GM19372 (cell line): ENCODE data around the gene RRP15.
A peak's percentile ranks its signal among the peaks of the same experiment; 100 is the strongest.
"Not testable (repeated sequence)": the region's sequence is repeated elsewhere in the genome, so short reads cannot be mapped to it uniquely, and the experiment has no call there.

Experiments used
- ATAC-seq: cut with Tn5 transposase; IDR thresholded peaks from one replicate; pipeline ENCODE4 v1.9.1; 2021; ENCODE audit warnings: mild to moderate bottlenecking, low read depth, moderate library complexity; ENCODE audit not compliant: unreplicated experiment

RRP15 gene

DNA sequence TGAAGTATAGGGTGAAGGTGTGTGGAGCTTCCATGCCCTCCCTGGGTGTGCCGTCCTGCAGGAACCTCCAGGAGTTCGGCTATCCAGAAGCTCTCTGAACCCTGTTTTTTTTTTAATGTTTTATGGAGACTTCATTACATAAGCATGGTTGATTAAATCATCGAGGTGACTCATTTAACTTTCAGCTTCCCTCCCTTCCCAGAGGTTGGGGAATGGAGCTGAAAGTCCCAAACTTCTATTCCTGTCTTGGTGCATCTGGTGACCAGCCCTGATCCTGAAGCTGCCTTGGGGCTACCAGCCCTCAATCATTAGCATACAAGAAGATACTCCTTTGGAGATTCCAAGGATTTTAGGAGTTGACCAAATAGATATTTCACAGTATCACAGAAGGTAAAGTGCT is 9.5 kb downstream of the RRP15 start:
- no peak for ATAC-seq

DNA sequence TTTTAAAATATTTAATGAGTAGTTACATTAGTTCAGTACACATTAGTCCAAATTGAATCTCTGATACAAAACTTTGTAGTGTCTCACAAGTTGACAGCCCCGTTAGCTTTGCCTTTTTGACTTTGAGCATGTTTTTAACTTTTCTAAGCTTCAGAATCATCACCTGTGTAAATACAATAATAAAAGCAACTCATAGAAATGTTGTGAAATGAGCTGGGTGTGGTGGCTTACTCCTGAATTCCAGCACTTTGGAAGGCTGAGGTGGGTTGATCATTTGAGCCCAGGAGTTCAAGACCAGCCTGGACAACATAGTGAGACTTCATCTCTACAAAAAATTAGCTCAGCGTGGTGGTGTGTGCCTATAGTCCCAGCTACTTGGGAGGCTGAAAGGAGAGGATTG is 11.1 kb downstream of the RRP15 start:
- ATAC-seq, result no peak

DNA sequence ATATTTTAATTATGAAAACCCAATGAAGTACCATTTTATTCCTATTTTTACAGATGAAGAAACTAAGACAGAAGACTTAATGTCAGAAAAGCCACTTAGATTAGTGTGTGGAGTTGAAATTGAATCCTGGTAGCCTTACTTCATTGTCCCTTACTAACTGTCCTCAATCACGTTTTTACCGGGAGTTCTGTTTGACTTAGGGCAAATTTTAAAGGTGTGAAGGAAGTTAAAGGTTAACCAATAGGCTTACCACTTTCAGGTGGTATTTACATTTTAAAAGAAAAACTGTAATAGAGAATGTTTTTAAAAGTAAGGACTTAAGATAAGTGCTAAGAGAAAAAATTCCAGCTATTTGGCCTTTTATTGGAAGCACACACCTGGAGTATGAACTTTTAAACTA is 12.4 kb downstream of the RRP15 start:
- ATAC-seq, result no peak

DNA sequence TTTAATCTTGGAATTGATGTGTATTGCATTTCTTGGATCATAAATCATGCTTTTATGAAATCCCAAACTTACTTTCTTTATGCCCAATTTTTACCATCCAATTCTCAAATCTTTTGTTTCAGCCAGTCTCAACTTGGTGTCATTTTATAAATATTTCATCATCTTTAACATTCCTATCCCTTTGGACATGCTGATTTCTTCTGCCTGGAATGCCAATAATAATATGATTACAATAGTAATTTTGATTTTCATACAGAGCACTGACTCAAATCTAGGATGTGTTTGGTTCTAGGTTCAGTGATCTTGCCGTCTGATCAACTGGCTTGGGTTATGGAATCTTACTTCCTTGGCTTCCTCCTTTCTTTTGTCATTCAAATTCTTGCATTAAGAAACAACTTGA is 12.8 kb downstream of the RRP15 start:
- ATAC-seq, result no peak

DNA sequence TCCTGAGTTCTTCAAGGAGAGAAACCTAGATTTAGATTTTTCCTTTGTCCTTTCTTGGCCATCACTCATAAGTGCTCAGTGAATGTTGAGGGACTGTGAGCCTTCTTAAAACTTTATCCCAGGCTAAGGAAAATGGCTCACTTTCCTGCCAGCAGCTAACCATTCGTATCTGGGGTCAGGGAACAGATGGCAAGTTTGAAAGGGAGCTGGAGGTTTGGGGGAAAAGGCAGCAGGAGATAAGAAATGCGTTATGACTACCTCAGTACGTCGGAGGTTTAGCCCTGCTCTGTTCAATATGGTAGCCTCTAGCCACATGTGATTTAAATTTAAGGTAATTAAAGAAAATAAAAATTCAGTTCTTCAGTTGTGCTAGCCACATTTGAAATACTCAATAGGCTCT is 13.3 kb downstream of the RRP15 start:
- no peak for ATAC-seq

DNA sequence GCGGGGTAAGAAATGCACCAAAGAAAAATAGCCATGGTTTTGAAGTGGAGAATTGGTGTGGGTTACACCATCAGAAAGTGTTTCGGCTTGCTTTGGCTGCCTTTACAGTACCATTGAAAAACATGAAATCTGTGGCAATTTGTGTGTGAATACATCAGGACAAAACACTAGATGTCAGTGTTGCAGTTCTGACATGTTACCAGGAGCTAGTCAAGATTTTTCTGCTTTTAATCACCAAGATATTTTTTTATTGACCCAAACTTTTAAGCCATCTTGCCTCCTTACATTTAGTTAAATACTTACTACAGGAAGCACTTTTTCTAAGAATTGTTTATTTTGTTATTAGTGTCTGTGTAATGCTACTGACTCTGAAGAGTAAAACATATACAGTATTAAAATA is 14.3 kb downstream of the RRP15 start:
- peak; percentile 52 for ATAC-seq

DNA sequence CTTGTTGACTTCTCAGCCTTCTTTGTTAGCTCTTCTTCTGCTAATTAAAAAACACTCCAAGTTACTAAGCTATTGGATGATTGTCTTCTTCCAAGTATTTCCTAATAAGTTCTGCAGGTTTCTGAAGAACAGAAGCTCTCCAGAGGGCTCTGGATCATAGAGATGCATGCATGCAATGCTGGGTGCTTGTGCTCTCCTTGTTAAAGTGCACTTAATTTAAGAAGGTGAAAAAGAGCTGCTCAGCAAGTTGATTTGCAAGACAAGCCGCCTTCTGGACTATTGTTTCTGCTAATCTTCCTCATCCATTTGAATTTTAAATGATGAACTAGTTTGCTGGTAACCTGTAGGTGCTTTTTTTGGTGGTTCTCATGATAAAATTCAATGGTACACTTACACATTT is 16.1 kb downstream of the RRP15 start:
- ATAC-seq, result no peak

DNA sequence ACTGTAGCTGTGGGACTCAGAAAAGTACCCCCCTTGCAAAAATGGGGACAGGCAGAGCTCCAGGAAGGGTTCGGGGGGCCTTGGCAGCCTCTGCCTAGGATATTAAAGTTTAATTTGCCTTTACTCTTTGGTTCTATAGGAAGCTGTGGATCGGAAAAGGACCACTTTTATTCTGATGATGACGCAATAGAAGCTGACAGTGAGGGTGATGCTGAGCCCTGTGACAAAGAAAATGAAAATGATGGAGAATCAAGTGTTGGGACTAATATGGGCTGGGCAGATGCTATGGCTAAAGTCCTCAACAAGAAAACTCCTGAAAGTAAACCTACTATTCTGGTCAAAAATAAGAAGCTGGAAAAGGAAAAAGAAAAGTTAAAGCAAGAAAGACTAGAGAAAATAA is 17.1 kb downstream of the RRP15 start:
- ATAC-seq, result no peak

DNA sequence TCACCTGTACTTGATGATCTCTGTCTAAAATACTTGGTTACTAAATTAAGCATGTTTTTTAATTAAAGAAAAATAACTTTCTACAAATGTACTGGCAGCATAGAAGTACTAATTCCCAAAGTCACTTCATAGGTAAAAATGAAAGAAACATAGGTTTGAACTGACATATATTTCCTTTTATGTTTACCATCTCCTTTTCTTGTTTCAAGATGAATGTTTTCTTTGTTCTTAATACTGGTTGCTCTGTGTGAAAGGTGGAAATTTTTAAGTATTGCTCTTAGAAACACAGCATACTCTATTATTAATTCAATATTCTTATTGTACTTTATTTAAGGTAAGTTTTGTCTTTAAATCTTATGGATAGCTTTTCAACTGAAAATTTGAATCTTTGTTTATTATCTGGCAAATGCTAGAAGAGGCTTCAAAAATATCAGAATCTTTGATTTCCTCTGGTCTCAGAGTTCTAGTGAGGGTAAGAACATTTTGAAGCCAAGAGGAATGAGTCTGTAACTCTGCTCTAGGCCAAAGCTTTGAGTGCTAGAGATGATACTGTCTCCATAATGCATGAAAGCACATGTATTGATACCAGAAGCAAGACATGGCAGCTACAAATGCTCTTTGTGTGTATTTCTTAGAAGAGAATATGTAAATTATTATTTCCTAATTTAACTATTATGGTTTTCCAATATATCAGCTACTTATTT is 18.2 kb downstream of the RRP15 start:
- no peak for ATAC-seq

DNA sequence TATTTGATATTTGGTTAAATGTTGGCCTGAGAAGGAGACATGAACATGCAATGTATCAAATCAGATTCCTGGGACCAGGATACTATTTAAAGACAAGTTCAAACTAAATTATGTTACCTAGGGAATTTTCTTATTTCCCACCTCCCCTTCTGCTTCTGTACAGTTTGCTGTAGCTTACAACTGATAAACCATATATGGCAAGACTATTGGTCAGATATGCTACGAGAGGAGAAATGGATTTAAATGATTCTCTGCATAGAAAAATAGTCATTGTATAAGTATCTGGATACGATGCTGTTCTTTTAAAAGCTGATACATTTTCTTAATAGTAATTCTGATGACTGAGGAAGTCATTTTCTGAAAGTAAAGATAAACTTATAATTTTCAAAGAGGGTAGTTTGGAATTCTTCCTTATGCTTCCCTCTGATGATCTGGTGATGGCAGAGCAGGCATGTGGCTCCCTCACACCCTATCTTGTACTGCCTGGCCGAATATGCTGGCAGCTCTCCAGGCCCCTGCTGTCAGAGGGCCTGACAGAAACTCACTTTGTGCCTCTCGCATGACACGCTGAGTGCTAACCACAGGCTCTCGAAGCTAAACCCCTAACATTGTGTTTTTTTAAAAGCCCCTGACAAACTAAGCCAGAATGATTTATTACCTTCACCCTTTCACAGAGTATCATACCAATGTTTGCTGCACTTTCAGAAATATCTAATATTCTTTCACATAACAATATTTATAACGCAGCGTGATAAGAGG is 19.4 kb downstream of the RRP15 start:
- ATAC-seq, result no peak

DNA sequence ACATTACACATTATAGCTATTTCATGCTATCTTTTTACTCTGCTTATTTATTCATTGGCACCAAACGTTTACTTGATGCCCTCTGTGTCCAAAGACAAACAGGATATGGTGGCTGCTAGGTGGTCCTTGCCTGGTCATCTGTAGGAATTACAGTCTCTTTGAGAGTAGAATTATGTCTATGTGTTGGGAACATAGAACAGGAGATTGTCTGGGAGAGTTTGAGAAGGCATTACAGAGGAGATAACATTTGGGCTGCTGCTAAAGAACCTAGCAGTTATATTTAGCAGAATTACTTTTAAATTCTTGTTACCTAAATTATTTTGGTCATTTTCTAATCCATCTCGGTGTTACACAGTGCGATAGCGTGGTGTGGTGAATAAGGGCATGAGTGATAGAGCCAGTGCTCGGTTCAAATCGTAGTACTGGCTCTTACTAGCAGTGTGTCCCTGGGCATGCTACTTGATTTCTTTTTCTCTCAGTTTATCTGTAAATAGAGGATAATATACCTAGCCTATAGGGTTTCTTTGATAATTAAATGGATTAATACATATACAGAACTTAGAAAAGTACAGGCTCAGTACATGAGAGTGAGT is 20.5 kb downstream of the RRP15 start:
- ATAC-seq, result no peak

DNA sequence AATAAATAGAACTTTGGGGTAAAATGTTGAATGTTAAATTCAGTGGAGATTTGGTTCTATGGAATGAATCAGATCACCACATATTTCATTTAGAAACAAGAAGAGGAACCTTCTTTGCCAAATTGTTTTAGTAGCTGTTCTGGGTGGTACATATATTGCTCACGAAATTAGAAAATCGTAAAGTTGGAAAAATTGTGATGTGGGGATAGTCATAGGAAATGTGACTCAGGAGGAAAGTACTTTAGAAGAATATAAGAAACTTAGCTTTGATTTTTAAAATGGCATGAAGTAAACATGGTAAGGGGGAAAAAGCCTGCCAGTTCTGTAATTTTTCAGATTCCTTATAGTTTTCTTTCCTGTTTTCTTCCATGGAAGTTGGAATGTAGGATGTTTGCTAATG is 27.4 kb downstream of the RRP15 start:
- no peak for ATAC-seq

DNA sequence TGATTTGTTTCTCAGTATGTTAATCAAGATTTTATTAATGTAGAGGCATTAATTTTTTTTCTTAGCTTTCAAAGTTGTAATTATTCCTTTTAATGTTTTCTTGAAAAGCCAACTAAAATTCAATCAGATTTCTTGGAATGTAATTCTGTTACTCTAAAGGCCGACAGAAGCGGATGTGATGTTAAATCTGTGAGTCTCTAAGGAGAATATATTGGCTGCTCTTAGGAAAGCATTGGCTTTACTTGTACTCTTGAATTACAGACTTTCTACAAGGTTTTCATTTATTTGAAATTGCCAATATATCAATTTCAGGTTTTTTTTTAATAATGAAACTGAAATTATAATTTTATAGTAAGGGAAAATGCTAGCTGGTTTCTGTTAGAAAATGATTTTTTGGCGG is 29.2 kb downstream of the RRP15 start:
- ATAC-seq, result no peak

DNA sequence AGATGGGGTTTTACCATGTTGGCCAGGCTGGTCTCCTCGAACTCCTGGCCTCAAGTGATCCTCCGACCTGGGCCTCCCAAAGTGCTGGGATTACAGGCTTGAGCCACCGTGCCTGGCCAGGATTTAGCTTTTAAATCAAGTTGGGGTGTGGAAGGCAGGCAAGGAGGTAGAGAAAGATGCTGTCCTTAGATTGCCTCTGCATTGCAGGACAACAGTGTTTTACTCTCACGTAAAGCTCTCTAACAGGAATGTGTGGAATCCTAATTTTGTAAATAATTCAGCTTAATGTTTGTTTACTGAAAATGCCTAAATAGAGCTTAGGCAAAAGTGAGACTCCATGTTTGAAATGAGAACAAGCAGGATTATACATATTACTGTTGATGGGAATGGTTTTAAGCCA is 30.5 kb downstream of the RRP15 start:
- no peak for ATAC-seq

DNA sequence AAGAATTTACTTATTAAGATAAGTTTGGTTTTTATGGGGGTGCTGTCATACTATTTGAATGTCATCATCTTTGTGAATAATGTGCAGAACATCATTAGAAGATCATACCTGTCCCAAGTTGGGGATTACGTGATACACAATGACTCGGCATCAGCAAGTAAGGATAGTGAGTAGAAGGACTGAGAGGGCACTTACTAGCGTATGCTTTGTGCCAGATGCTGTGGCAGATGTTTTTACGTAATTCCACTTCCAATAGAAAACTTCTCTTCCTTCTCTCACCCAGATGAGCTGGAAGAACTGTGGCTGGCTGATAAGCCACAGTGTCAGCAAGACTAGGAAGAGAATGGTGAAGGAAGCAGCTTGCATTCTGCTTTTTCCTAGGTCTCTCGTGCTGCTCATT is 32.0 kb downstream of the RRP15 start:
- ATAC-seq, result no peak

DNA sequence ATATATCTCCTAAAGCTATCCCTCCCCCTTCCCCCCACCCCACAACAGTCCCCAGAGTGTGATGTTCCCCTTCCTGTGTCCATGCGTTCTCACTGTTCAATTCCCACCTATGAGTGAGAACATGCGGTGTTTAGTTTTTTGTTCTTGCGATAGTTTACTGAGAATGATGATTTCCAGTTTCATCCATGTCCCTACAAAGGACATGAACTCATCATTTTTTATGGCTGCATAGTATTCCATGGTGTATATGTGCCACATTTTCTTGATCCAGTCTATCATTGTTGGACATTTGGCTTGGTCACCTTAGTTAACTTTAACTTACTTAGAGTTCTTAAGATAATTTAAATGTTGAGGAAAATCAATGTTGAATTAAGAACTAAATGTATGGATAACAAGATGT is 35.1 kb downstream of the RRP15 start:
- ATAC-seq, result not testable (repeated sequence)

DNA sequence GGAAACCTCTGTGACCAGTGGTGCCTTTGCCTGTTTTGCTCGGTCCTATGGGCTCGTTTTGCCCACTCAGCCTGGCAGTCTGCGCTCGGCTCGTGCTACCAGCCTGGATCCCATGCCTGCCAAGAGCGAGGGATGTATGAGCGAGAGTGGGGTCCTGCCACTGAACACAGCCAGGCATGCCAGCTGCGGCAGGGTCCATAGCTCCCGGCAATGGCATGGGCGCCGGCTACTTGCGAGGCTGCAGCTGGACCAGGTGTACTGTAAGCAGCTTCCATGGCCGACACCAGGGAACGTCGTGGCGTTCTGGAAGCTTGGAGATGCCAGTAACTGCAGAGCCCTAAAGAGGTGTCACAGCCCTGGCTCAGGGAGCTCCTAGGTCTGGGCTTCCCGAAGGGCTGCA is 37.7 kb downstream of the RRP15 start:
- no peak for ATAC-seq

DNA sequence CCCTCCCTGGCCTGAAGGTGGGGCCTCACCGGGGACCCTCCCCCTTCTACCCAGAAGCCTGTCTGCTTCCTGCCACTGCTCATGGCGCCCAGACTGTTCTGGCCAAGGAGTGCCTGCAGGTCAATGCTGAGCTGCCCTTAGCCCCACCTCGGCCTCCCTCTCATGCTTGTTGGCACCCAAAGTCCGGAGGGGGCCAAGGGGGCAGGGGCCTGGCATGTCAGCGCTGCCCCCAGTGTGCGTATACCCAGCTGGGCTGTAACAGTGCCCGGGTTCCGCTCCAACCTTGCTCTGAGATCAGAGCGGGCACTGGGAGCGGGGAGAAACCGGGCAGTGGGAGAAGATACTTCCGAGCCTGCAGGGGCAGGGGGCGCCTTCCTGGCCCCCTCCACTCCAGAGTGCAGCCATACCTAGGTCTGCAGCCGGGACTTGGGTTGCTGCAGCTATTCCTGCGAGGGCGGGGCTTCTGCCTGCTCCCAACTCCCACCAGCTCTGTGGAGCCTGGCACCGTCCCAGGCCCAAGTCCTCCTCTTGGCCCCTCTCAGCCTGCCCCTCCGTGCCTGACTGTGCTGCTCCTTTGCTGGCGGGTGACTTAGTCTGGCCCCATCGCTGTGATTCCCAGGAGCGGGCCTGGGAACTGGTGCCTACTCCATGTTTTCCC is 38.6 kb downstream of the RRP15 start:
- no peak for ATAC-seq

DNA sequence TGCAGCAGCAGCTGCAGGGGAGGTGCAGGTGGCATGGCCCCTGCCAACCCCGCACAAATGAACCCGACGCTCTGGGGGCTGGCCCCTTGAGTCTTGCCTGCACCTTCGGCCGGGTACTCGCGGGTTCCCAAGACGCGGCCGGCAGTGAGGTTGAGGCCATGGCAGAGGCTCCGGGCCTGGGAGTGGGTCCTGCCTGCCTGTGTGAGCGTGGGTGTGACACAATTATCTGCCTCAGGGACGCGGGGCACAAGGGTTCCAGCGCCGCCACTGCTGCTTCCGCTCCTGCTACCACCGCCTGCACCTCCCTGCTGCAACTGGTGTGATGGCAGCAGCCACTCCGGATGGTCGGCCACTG is 39.1 kb downstream of the RRP15 start:
- no peak for ATAC-seq

DNA sequence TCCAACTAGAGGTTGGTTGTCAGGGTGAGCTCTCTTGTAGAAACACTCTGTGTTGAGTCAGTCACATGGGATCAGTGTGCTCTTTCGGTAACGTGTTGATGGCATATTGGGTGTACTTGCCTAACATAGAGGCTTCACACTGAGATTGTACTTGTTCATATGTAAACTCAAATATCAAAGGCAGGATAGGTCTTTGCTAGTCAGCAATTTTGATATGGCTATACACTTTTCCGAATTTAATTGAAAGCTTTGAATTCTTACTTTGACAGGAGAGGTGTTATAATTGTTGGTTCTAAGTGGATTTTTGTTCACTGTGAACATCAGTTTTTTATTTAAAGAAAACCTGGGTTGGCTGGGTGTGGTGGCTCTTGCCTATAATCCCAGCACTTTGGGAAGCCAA is 43.7 kb downstream of the RRP15 start:
- no peak for ATAC-seq

DNA sequence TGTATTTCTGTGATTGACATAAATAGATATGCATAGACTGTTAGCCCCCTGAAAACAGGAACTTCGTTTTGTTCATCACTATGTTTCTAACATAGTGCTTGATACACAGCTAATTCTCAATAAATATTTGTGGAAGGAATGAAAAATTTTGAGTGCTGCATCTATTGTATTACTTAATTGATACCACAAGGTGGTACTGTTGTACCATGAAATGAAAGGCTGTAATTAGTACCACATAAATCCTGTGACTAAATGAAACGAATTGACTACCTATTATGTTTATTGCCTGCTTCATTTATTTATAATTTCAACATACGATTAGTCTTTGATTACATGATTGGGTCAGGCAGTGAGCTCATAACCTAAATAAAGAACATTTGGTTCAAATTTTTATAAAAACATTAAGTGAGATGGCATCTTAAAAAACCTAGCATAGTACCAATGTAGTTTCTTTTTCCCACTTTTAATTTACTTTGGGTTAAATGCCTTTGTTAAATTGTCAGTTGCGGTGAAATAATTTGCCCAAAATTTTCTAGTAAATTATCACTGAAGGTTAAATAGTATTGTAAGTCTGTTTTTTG is 45.0 kb downstream of the RRP15 start:
- peak; percentile 75 for ATAC-seq
